Stimulated activated CD4-positive, alpha-beta T cell treated with anti-CD3 and anti-CD28 coated beads, TNF-alpha, amount 100 ng/mL, for 4 hours (primary cell): Measurements from ENCODE around the gene YWHAH.
A peak's percentile ranks its signal among the peaks of the same experiment; 100 is the strongest.

ENCODE experiments used
- DNase-seq, 3 experiments: peaks; one replicate each; pipeline ENCODE4 v3.0.0-alpha.2; 2020; ENCODE audit warnings: low read depth in 3 of 3

YWHAH gene

GRCh38 chr22:31943978-31944699 lies at the start of gene YWHAH:
YWHAH (plus strand) TSS chr22:31944535; CDS start chr22:31944734, 199 bp downstream.
- DNase-seq = peak; percentile 77 to 80 (median 79)

GRCh38 chr22:31895411-31896123 lies 48.8 kb upstream of the YWHAH start:
- no peak for DNase-seq

GRCh38 chr22:31896472-31896871 lies 47.9 kb upstream of the YWHAH start:
- no peak for DNase-seq

- DNase-seq = no peak
These were observed 46.2 kb upstream of the YWHAH start for GRCh38 chr22:31897842-31898805.

GRCh38 chr22:31898926-31899325 lies 45.4 kb upstream of the YWHAH start:
- DNase-seq = no peak

GRCh38 chr22:31899669-31900068 lies 44.7 kb upstream of the YWHAH start:
- no peak for DNase-seq

- no peak for DNase-seq
These were observed 42.8 kb upstream of the YWHAH start for GRCh38 chr22:31901388-31902137.

GRCh38 chr22:31904651-31905050 lies 39.7 kb upstream of the YWHAH start:
- DNase-seq = no peak

GRCh38 chr22:31905356-31905755 lies 39.0 kb upstream of the YWHAH start:
- no peak for DNase-seq

- DNase-seq = no peak
These were observed 38.2 kb upstream of the YWHAH start for GRCh38 chr22:31906086-31906485.

GRCh38 chr22:31906569-31906968 lies 37.8 kb upstream of the YWHAH start:
- DNase-seq = no peak

GRCh38 chr22:31909977-31910376 lies 34.4 kb upstream of the YWHAH start:
- no peak for DNase-seq

GRCh38 chr22:31911565-31912406 lies 32.5 kb upstream of the YWHAH start:
- no peak for DNase-seq

- DNase-seq = no peak
These were observed 32.0 kb upstream of the YWHAH start for GRCh38 chr22:31912407-31912743.

- DNase-seq = no peak
These were observed 28.7 kb upstream of the YWHAH start for GRCh38 chr22:31915586-31915985.

- DNase-seq = no peak
These were observed 27.0 kb upstream of the YWHAH start for GRCh38 chr22:31917227-31917921.

- no peak for DNase-seq
These were observed 24.6 kb upstream of the YWHAH start for GRCh38 chr22:31919730-31920129.

- DNase-seq = no peak
These were observed 24.0 kb upstream of the YWHAH start for GRCh38 chr22:31920306-31920705.

GRCh38 chr22:31921106-31921505 lies 23.2 kb upstream of the YWHAH start:
- no peak for DNase-seq

GRCh38 chr22:31922534-31922933 lies 21.8 kb upstream of the YWHAH start:
- no peak for DNase-seq
